Measurements from ENCODE around the gene REXO2.

REXO2 gene

DNA sequence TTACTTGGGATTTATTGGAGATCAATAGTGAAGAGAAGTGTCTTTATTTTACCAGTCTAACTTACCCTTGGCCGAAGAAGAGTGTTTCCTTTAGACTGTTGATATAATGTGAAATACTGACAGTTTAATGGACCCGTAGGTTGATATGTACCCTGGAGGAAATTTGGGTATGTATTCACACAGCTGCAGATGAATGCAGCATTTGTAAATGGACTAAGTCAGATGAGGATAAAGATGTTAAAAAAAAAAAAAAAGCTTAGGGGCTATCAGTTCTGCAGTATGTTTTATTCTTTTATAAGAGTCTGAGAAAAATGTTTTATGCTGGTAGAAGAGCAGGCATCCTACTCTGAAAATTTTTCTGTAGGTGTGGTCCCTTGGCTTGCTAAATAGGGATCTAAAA, 2.7 kb downstream of the REXO2 start:
- DNase-seq, result no peak

DNA sequence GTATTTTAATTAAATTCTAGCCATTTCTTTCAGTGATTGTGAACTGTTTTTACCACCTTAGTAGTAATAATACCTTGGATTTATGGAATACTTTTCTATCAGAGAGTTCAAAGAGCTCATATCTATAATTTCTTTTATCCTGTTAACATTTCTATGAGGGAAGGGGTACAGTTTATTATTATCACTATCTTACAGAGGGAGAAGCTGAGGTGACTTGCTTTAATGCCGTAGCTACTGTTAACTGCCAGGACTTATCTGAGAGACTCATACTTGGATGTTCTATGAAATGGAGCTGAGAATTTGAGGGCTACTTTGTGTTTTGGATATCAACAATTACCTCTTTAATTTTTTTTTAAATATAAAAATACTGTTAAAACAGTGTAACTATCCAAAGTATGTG, 3.3 kb downstream of the REXO2 start:
- no peak for DNase-seq

DNA sequence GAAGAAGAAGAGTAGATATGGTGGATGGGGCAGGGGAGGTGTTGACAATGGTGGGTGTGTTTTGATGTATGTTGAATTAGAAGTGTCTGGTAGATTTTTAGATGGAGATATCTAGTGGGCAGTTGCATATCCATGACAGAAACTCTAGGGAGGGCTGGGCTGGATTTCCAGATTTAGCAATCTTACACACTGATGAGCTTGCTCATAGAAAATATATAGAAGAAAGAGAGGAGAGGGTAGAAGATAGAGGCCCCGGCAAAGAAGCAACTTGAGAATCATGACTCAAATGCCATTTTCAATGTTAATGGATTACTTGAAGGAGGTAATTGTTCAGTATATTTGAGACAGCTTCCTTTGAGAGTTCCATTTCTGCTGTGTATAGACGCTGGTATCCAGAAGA, 8.2 kb downstream of the REXO2 start:
- no peak for DNase-seq

DNA sequence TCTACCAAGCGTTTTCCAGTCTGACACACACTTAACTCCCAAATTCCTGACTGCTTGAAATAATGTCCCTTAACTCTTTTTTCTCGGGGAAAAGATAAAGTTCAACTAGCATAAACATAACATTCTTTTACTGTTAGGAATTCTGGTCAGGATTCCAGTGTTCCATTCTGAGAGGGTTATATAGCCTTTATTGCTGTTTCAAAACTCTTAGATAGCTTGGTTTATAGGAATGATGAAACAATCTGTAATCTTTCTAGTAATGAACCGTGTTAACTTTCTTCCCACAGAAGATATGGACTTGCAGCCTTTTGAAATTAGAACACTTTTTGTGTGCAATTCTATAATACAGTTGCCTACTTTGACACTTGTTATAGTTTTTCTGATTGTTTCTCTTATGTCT, 8.6 kb downstream of the REXO2 start:
- DNase-seq, result no peak

DNA sequence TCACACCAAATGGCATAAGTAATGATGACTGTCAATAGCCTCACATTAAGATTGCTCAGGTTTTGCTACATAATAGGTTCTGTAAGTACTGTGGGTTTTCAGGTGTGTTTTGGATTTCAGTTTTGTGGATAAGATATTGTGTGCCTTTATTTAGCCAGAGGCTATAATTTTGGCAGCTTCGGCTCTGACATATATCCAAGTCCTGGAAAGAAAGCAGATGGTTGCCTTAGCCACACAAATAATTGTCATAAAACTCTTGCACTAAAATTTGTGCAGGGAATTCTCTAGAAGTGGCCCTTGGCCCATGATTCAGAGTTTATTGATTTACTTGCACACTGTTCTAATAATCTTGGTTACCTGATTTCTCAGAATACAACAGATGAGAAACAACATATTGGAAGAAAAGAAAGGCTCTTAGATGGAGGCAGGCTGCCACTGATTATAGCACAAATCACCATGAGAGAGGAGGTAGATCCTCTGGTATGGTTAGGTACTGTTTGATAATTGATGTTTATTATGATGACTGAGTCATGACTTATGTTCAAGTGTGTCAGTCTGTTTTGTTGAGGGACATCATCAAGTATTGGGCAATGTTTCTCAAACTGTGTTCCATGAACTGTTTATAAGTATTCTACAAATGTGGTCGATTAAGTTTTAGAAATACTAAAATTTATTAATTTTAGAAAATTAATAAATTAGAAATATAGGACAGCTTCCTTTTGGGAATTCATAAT, 9.6 kb downstream of the REXO2 start:
- DNase-seq, result no peak

DNA sequence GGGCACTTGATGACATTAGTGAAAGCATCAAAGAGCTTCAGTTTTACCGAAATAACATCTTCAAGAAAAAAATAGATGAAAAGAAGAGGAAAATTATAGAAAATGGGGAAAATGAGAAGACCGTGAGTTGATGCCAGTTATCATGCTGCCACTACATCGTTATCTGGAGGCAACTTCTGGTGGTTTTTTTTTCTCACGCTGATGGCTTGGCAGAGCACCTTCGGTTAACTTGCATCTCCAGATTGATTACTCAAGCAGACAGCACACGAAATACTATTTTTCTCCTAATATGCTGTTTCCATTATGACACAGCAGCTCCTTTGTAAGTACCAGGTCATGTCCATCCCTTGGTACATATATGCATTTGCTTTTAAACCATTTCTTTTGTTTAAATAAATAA, 10.6 kb downstream of the REXO2 start:
- no peak for DNase-seq

DNA sequence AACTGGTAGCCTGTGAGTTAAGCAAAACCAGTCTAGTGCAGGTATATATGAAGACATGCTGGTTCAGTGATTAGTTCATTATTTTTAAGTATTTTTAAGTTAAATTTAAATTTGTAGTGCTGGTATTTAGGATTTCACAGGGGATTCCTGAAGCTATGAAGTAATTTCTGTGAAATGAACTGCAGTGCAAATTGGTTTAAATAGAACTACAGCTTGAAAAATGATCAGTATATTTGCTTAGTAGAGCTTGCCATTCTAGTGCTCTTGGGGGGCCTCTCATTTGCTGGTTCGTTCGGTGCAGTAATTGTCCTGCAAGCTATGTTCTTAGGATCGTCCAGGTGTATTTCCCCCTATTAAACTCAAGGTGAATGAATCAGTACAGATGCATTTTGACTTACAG, 13.1 kb downstream of the REXO2 start:
- no peak for DNase-seq

DNA sequence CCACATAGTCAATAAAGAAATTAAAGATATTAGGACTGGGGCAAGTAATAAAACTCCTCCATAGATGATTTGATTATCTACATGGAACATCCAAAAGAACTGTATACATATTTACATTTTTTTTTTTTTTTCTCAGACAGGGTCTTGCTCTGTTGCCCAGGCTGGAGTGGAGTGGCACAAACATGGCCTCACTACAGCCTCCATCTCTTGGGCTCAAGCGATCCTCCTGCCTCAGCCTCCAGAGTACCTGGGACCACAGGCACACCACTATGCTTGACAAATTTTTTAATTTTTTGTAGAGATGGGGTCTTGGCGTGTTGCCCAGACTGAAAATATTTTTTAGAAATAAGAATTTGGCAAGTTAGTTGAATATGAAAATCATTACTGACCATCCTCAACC, 24.7 kb downstream of the REXO2 start:
- no peak for DNase-seq

DNA sequence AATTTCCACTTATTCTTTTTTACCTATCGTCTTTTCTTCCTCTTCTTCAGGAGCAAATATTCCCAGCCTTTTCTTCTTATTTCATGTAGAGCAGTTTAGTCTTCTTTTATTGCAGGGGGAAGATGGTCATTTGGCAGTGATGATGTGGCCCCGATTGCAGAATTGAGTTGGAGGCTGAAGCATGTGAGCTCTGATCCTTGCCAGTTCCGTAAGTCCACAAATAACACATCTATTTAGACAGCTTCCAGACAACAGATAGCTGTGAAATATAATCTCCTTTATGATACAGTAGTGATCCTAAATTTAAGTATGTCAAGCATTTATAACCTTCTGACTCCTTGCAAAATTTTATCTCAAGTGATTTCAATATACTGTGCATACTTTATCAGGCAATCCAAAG, 27.5 kb downstream of the REXO2 start:
- no peak for DNase-seq

DNA sequence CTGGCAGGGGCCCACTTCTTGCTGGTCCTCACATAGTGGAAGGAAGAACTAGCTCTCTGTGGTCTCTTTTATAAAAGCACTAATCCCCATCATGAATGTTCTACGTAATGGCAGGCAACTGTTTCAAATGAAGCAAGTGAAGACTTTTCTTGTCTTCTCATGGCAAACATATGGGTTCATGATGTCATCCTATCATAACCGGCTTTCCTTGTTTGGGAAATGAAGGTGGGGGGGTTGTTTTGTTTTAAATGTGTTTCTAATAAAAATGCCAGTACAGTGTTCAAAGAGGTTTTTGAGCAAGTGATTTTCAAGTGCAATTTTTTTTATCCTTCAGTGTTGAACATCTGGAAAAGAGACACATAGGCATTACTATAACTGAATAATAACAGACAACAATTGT, 33.4 kb downstream of the REXO2 start:
- no peak for DNase-seq

DNA sequence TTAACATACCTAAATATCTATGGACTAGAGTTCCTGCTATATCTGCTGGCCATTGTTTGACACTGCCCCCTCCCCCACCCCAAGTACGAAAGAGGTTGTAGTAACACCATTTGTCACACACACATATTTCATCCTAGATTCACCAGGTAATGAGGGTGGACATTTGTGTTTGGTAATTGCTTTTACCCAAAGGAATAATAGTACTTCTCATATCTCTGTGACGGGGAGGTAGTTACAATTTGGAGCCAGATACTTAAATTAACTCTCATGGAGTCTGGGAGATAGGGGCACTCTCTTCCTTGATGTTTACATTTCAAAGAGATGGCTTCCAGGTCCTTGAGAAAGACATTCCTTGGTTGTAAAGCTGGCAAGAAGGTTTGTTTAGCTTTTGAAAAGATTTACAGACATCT, 38.7 kb downstream of the REXO2 start:
- no peak for DNase-seq

DNA sequence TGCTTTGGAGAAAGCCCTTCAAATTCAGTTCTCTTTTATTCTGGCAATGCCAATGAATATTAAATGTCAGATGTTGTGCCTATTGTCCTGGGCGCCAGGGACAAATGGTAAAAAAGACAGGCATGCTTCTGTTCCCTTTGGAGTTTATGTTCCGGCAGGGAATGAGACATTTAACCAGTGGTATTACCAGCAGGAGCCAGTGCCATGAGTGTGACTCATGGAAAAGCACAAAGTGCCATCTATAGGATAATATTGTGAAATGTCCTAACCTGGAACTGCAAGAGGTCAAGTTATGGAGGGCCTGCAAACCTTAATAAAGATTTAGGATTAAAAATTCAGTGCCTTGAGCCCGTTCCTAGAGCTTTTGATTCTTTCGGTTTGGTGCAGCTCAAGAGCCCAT, 39.5 kb downstream of the REXO2 start:
- DNase-seq, result no peak

DNA sequence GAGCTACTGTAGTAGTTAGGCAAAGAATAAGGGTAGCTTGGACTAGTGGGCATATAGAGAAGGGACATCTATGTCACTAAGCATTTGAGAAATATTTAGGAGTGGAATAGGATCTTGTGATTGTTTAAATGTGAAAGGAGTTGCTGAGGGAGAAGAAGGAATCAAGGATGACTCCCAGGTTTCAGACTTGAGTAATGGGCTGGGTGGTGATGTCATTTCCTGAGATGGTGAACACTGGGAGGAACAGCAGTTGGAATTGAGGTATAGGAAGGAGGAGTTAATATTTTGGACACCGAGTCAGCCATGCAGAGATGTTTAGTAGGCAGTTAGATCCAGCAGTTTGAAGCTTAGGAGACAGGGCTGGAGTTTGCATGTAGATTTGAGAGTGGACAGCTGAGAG, 40.1 kb downstream of the REXO2 start:
- DNase-seq, result no peak

DNA sequence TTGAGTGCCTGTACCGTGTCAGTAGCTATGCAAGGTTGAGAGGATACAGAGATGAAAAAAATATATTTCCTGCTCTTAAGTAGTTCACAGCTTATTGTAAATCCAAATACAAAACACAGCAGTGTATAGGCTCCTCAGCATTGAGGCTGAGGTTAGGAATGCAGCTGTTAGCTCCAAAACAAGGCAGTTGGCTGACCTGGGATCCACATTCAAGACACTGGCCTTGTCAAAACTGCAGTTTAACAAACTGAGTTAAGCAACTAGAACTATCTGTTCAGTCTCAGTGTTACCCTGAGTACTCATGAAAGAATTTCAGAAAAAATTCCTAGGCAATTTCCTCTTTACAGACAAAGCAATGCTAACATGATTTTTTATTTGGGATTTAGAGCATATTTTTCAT, 42.8 kb downstream of the REXO2 start:
- no peak for DNase-seq

DNA sequence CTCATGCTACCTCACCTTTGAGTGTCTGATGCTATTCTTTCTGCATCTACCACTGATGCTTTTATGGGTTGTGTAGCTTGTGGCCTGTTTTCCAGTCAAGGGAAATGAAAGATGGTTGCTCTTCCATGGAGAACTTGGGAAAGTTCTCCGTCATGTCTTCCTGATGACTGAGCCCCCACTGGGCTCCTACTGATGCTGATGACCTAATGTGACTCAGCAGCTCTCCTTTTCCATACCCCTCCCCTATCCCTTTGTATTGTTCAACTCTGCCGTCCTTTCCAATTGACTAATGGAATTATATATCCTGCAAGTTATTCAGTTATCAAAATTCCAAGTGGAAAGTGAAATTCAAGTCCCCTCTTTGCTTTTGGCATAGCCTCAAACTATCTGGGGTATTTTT, 44.7 kb downstream of the REXO2 start:
- DNase-seq, result no peak

DNA sequence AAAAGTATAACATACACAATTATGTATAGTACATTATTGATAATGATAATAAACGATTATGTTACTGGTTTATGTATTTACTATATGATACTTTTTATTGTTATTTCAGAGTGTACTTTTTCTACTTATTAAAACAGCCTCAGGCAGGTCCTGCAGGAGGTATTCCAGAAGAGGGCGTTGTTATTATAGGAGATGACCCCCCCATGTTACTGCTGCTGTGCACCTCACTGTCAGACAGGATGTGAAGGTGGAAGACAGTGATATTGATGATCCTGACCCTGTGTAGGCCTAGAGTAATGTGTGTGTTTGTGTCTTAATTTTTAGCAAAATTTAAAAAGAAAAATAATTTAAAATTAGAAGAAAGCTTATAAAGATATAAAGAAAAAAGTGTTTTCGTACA, 57.6 kb downstream of the REXO2 start:
- no peak for DNase-seq

DNA sequence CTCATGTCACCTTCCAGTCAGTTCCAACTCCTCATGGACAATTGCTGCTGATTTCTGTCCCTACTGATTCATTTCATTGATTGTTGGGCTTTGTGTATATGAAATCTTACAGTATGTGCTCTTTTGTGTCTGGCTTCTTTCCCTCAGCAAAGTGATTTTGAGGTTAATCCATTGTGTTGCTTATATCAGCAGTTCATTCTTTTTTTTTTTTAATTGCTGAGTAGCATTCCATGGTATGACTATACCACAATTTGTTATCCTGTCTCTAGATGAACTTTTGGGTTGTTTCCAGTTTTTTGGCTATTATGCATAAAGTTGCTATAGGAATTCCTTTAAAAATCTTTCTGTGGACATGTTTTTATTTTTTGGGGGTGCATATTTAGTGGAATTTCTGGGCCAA, 60.5 kb downstream of the REXO2 start:
- DNase-seq, result no peak
